ENCODE results near the gene BMP8B. TPM values are rescaled to one million over a fixed set of nuclear protein-coding genes. Genes with fewer than 3 reads are reported as not detected.
A peak's percentile ranks its signal among the peaks of the same experiment; 100 is the strongest.
"Not testable (repeated sequence)": the region's sequence is repeated elsewhere in the genome, so short reads cannot be mapped to it uniquely, and the experiment has no call there.

The BMP8B gene
- total and polyA plus RNA-seq, 8 donors: 0.14 to 5.2 (median 0.68) TPM; not detected in 1

DNA sequence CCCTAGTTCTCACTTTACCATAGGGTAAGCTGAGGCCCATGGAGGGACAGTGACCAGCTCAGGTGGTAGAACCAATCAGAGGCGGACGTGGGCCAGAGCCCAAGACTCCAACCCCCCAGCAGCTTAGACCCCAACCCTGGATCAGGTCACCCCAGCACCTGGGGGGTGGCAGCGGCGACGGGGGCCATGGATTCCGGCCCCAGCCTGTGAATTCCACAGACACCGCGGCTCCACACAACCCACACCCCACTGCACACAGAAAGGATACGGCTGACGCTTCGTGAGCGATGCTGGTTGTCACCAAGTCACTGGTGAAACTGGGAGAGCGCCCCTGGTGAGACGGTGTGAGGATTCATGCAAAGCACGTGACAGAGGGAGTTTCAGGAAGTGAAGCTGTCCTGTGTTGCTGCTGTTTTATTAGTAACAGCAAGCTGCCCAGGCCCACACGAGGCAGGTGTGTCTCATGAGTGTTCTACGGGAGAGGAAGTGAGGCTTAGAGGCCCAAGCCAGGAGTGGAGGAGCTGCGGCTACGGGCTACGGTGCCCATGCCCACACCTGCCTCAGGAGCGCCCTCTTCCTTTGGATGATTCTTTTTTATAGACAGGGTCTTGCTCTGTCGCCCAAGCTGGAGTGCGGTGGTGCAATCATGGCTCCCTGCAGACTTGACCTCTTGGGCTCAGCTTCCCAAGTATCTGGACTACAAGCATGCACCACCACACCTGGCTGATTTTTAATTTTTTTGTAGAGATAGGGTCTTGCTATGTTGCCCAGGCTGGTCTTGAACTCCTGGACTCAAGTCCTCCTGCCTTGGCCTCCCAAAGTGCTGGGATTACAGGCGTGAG, 28.6 kb upstream of the BMP8B start:
- peak in 1 of 3 donors; percentile 38 for TF ChIP-seq POLR2AphosphoS5 (IDR thresholded peaks at IDR 0.05)
- Histone ChIP-seq H3K4me1 (peaks cover 5 to 40% (median 21%) of the 10 kb centered on the region in 4 donors), H3K27ac (peak overlapping the region; percentile 42 to 69 (median 55)), H3K27me3 (peaks cover 0 to 39% (median 0%) of the 10 kb centered on the region in 3 donors)
- WGBS, 5 donors: 50 to 66% (median 53%) methylated on average over 13 to 18 of the region's 24 CpGs
- DNase-seq: peak; percentile 65 to 76
- intact Hi-C loops (cut with DNase I; ENCODE audit: low total_unique reads): loop anchor here (2.0 to 5.0 kb wide), 2 partner anchors 85 to 155 kb away; partner anchors contain the start of gene MYCL
- H3K9me3 ChIP-seq, H3K4me3 ChIP-seq, H3K36me3 ChIP-seq: not testable (repeated sequence)

DNA sequence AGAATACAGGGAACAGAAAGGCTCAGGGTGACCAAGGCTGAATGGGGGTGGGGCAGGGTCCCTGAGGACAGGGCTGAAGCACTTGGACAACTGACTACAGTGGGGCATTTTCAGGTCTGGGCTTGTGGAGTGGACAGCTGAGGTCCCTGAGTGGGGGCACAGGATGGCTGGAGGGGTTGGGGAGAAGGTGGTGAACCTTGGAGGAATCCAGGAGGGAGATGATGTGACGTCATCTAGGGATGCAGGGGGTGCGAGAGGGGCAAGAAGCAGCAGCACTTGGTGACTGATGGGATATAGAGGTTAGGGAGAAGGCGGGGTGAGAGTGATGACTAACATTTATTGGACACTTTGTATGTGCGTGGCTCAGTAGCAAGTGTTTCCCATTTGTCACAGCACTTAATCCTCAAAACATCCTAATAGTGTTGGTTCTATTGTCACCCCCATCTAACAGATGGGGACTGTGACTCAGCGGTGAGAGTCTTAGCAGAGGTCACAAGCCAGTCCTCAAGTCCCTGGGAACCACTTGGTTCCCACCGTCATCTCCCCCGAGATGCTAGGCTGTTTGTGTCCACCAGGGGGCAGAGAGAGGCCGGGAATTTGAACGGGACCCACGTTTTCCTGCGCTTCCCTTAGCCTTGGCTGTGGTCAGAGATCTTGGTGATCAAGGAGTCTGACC, 27.9 kb upstream of the BMP8B start:
- Histone ChIP-seq H3K27ac (no peak overlapping the region), H3K9me3 (no peaks in the 10 kb centered on the region), H3K36me3 (no peaks in the 10 kb centered on the region), H3K4me1 (peaks cover 5 to 40% (median 21%) of the 10 kb centered on the region in 4 donors), H3K4me3 (no peak overlapping the region), H3K27me3 (peaks cover 0 to 39% (median 0%) of the 10 kb centered on the region in 3 donors)
- intact Hi-C loops (cut with DNase I; ENCODE audit: low total_unique reads): loop anchor here (2.0 to 5.0 kb wide), 2 partner anchors 86 to 156 kb away; partner anchors contain the start of gene MYCL
- WGBS, 5 donors: 10 to 14% (median 11%) methylated on average over 11 of the region's 11 CpGs
- DNase-seq: peak; percentile 75 to 88
- TF ChIP-seq POLR2AphosphoS5 (IDR thresholded peaks at IDR 0.05) (peak in 1 of 3 donors; percentile 24), EP300 (IDR thresholded peaks at IDR 0.05) (no peak)
- TF ChIP-seq, protein P1, sequence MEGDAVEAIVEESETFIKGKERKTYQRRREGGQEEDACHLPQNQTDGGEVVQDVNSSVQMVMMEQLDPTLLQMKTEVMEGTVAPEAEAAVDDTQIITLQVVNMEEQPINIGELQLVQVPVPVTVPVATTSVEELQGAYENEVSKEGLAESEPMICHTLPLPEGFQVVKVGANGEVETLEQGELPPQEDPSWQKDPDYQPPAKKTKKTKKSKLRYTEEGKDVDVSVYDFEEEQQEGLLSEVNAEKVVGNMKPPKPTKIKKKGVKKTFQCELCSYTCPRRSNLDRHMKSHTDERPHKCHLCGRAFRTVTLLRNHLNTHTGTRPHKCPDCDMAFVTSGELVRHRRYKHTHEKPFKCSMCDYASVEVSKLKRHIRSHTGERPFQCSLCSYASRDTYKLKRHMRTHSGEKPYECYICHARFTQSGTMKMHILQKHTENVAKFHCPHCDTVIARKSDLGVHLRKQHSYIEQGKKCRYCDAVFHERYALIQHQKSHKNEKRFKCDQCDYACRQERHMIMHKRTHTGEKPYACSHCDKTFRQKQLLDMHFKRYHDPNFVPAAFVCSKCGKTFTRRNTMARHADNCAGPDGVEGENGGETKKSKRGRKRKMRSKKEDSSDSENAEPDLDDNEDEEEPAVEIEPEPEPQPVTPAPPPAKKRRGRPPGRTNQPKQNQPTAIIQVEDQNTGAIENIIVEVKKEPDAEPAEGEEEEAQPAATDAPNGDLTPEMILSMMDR (IDR thresholded peaks at IDR 0.05): peak in 6 of 7 experiments; percentile 43 to 98 (median 88)

DNA sequence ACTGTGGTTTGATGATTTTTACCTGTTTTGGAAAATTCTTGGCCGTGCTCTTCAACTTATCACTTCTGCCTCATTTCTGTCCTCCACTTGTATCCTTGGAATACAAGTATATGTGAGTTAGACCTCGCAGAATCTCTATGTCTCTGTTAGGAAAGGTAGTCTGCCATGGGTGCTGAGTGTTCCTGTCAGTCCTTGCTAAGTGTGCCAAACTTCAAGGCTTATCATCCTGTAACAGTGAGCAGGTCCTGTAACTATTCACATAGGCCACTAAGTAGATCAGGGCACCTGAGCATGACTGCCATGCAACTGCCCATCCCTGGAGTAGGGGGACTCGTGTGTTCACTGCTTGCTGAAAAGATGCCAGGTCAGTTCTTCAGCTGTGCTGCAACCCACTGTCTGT, 24.2 kb upstream of the BMP8B start:
- TF ChIP-seq, protein P1 (IDR thresholded peaks at IDR 0.05): no peak
- no peak for TF ChIP-seq POLR2A (IDR thresholded peaks at IDR 0.05)
- TF ChIP-seq EP300 (IDR thresholded peaks at IDR 0.05): no peak
- no peak for TF ChIP-seq POLR2AphosphoS5 (IDR thresholded peaks at IDR 0.05)
- WGBS, 5 donors: 75 to 90% (median 80%) methylated on average over 3 of the region's 3 CpGs
- Histone ChIP-seq H3K36me3 (no peaks in the 10 kb centered on the region), H3K27me3 (peaks cover 0 to 17% (median 0%) of the 10 kb centered on the region in 3 donors), H3K27ac (no peak overlapping the region), H3K4me3 (no peak overlapping the region), H3K9me3 (no peaks in the 10 kb centered on the region), H3K4me1 (peaks cover under 1 to 17% (median 5%) of the 10 kb centered on the region in 4 donors)
- DNase-seq: no peak
- intact Hi-C loops (cut with DNase I; ENCODE audit: low total_unique reads): no loop called here

DNA sequence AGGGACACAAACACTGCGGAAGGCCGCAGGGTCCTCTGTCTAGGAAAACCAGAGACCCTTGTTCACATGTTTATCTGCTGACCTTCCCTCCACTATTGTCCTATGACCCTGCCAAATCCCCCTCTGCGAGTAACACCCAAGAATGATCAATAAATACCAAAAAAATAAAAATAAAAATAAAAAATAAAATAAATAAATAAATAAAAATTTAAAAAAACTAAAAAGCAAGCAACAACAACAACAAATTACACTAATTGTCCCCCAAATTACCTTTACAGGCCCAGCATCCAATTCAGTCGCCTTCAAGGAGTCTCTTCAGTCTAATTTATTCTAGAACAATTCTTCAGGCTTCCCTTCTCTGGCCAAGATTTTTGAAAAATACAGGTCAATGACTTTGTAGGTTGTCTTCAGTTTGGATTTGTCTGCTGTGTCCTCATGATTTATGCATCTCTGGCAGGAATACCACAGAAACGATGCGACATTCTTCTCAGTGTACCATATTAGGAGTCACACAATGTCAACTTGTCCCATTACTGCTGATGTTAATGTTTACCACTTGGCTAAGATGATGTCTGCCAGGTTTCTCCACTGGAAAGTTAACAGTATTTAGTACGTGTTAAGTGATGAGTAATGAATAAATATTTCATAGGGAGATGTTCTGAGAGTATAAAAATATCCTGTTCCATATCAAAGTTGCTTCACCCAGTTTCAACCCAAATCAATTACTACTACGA, 20.3 kb upstream of the BMP8B start:
- intact Hi-C loops (cut with DNase I; ENCODE audit: low total_unique reads): no loop called here
- no peaks in the 10 kb centered on the region for H3K36me3 ChIP-seq
- no peak for TF ChIP-seq POLR2A (IDR thresholded peaks at IDR 0.05)
- no peak for TF ChIP-seq POLR2AphosphoS5 (IDR thresholded peaks at IDR 0.05)
- TF ChIP-seq, protein P1 (IDR thresholded peaks at IDR 0.05): no peak
- no peak for TF ChIP-seq EP300 (IDR thresholded peaks at IDR 0.05)
- 75 to 83% (median 77%) methylated on average over 6 to 8 of the region's 8 CpGs for WGBS, 5 donors
- DNase-seq: no peak
- H3K27ac ChIP-seq: no peak overlapping the region
- no peaks in the 10 kb centered on the region for H3K4me1 ChIP-seq
- H3K9me3 ChIP-seq: no peaks in the 10 kb centered on the region
- no peaks in the 10 kb centered on the region for H3K27me3 ChIP-seq
- H3K4me3 ChIP-seq: no peak overlapping the region
